Thyroid gland (tissue), 4 donors: ENCODE data around the gene RPL29.

ENCODE experiments used
- CTCF ChIP-seq, 6 experiments: fragments of 200-600 bp in 3 of 6; fragments of 450-650 bp in 3 of 6; sonication (generic) in 3 of 6; IDR thresholded peaks; one replicate each; pipeline ENCODE4 v1.5.1; 2016 to 2019; ENCODE audit warnings: antibody characterized with exemption in 6 of 6, mild to moderate bottlenecking in 2 of 6, inconsistent platforms in 1 of 6, moderate library complexity in 1 of 6
- POLR2A ChIP-seq, 2 donors: fragments of 450-650 bp; IDR thresholded peaks; one replicate each; pipeline ENCODE4 v1.6.1; 2017; ENCODE audit warnings: antibody characterized with exemption in 2 of 2, mild to moderate bottlenecking in 2 of 2, moderate library complexity in 1 of 2

- TF ChIP-seq CTCF (IDR thresholded peaks at IDR 0.05) (no peak), POLR2A (IDR thresholded peaks at IDR 0.05) (no peak)
These were observed 41.1 kb upstream of the RPL29 start for GRCh38 chr3:52036829-52037228.
